ENCODE results near the gene CD300H. TPM values are rescaled to one million over a fixed set of nuclear protein-coding genes. Genes with fewer than 3 reads are reported as not detected.

CD300H gene
- total and polyA plus RNA-seq, 4 experiments from 2014 or later = not detected

DNA sequence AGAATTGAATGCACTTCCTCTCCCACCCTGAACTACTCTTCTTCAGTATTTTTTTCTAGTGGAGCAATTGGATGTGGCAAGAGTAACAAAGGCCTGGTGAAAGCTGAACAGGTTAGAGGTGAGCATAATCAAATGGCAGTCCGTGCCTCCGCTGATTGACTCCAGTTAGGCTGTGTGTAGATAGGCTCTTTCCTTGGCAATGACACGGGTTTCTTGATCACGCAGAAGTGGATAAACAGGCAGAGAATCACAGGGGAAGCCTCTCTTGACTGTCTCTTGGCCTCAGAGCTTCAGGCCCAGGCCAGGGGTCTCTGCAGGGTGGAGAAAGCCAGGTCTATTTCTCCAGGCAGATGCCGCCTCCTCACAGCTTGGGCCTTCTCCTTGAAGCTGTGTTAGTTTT is 40.2 kb downstream of the CD300H start:
- H3K4me1 ChIP-seq (ENCODE audit: insufficient read depth, low read length) = no peaks in the 10 kb centered on the region
- POLR2A ChIA-PET (ENCODE audit: partially characterized antibody) = no interaction called here
- CTCF ChIA-PET (ENCODE audit: partially characterized antibody) = interaction anchor here (1.4 kb wide), 1 partner anchor 158 kb away, joined by 5 read pairs; no protein-coding TSS in a partner anchor
- no peaks in the 10 kb centered on the region for H3K36me3 ChIP-seq (ENCODE audit: insufficient read depth, low read length)
- no peaks in the 10 kb centered on the region for H3K27me3 ChIP-seq (ENCODE audit: insufficient read depth, low read length)
- no peaks in the 10 kb centered on the region for H3K36me3 Mint-ChIP-seq
- intact Hi-C loops (cut with micrococcal nuclease) = no loop called here
- H3K4me3 Mint-ChIP-seq = no peak overlapping the region
- H3K27ac Mint-ChIP-seq = no peak overlapping the region
- H3K27ac ChIP-seq (ENCODE audit: low read depth, low read length) = no peak overlapping the region
- no peak overlapping the region for H3K4me3 ChIP-seq (ENCODE audit: low read length in 2 of 2)
- H3K9me3 Mint-ChIP-seq = peaks cover 0 to 5% (median 0%) of the 10 kb centered on the region in 8 donors
- peaks cover 32 to 41% of the 10 kb centered on the region in 2 donors for H3K27me3 Mint-ChIP-seq
- H3K9me3 ChIP-seq (ENCODE audit: control insufficient read depth in 1 of 2, low read length in 2 of 2) = no peaks in the 10 kb centered on the region
- DNase-seq = no peak
- no peaks in the 10 kb centered on the region for H3K4me1 Mint-ChIP-seq

DNA sequence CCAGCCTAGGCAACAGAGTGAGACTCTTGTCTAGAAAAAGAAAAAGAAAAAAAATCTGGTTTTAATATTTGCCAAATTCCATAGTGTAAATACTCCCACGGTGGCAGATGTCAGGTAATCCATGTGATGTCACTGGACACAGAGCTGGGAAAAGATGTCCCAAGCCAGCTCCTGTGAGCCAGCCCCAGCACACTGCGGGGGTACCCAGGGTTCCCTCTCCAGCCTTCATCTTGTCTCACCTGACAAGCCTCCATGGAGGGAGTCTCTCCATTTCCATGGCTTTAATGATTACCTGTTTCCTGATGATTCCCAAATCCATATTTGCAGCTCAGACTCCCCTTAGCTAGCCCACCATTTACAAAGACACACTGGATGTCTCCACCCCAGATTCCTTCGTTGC is 40.6 kb downstream of the CD300H start:
- peaks cover 35 to 40% of the 10 kb centered on the region in 2 donors for H3K27me3 Mint-ChIP-seq
- intact Hi-C loops (cut with micrococcal nuclease) = no loop called here
- ChIA-PET POLR2A (ENCODE audit: partially characterized antibody) (no interaction called here), CTCF (ENCODE audit: partially characterized antibody) (interaction anchor here (1.4 kb wide), 1 partner anchor 158 kb away, joined by 5 read pairs; no protein-coding TSS in a partner anchor)
- no peak for DNase-seq
- peaks cover 4% of the 10 kb centered on the region for H3K27me3 ChIP-seq (ENCODE audit: insufficient read depth, low read length)
- H3K9me3 Mint-ChIP-seq = peaks cover 0 to 5% (median 0%) of the 10 kb centered on the region in 8 donors
- H3K36me3 ChIP-seq (ENCODE audit: insufficient read depth, low read length) = no peaks in the 10 kb centered on the region
- no peak overlapping the region for H3K27ac Mint-ChIP-seq
- no peaks in the 10 kb centered on the region for H3K4me1 ChIP-seq (ENCODE audit: insufficient read depth, low read length)
- no peaks in the 10 kb centered on the region for H3K9me3 ChIP-seq (ENCODE audit: control insufficient read depth in 1 of 2, low read length in 2 of 2)
- H3K4me3 ChIP-seq (ENCODE audit: low read length in 2 of 2) = no peak overlapping the region
- no peak overlapping the region for H3K27ac ChIP-seq (ENCODE audit: low read depth, low read length)
- H3K4me1 Mint-ChIP-seq = no peaks in the 10 kb centered on the region
- no peak overlapping the region for H3K4me3 Mint-ChIP-seq
- no peaks in the 10 kb centered on the region for H3K36me3 Mint-ChIP-seq

DNA sequence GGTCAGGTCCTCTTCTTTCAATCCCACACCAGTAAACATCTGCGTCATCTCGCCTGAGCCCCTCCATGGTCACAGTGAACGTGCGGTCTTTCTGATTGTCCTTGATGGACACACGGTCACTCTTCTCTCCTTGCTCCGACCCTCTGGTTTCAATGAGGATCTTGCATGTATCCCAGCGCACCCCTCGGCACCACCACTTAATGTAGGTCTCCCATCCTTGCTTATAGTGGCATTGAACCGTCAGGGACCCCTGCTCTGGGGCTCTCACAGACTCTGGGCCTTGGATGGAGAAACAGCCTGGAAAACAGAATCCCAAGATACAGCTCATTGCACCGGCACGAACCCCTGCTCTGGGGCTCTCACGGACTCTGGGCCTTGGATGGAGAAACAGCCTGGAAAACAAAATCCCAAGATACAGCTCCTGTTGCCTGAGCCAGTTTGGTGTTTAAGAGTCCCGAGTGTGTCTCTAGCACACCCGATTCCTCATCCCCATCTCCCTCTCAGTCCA is 41.5 kb downstream of the CD300H start:
- Histone ChIP-seq H3K4me1 (ENCODE audit: insufficient read depth, low read length) (no peaks in the 10 kb centered on the region), H3K27me3 (ENCODE audit: insufficient read depth, low read length) (peaks cover 6% of the 10 kb centered on the region), H3K27ac (ENCODE audit: low read depth, low read length) (no peak overlapping the region), H3K36me3 (ENCODE audit: insufficient read depth, low read length) (no peaks in the 10 kb centered on the region), H3K4me3 (ENCODE audit: low read length in 2 of 2) (no peak overlapping the region), H3K9me3 (ENCODE audit: control insufficient read depth in 1 of 2, low read length in 2 of 2) (no peaks in the 10 kb centered on the region)
- Mint-ChIP-seq H3K36me3 (no peaks in the 10 kb centered on the region), H3K4me3 (no peak overlapping the region), H3K4me1 (peaks cover 0 to 3% (median under 1%) of the 10 kb centered on the region in 4 donors), H3K9me3 (peaks cover 0 to 5% (median 0%) of the 10 kb centered on the region in 8 donors), H3K27me3 (peaks cover 36 to 44% of the 10 kb centered on the region in 2 donors), H3K27ac (no peak overlapping the region)
- POLR2A ChIA-PET (ENCODE audit: partially characterized antibody) = no interaction called here
- no peak for DNase-seq
- intact Hi-C loops (cut with micrococcal nuclease) = no loop called here
- CTCF ChIA-PET (ENCODE audit: partially characterized antibody) = no interaction called here

DNA sequence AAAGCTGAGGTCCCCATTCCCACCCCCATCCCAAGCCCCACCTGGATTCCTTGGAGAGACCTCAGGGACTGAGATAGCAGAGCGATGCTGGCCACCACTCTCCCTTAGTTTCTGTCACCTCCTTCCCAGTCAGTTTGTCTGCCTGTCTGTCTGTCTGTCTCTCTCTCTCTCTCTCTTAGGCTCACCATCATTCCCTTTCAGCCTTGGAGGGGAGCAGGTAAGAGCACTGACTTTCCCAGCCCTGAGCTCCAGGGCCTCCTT is 41.9 kb downstream of the CD300H start:
- DNase-seq = no peak
- H3K4me3 ChIP-seq (ENCODE audit: low read length in 2 of 2) = no peak overlapping the region
- peaks cover 34 to 42% of the 10 kb centered on the region in 2 donors for H3K27me3 Mint-ChIP-seq

DNA sequence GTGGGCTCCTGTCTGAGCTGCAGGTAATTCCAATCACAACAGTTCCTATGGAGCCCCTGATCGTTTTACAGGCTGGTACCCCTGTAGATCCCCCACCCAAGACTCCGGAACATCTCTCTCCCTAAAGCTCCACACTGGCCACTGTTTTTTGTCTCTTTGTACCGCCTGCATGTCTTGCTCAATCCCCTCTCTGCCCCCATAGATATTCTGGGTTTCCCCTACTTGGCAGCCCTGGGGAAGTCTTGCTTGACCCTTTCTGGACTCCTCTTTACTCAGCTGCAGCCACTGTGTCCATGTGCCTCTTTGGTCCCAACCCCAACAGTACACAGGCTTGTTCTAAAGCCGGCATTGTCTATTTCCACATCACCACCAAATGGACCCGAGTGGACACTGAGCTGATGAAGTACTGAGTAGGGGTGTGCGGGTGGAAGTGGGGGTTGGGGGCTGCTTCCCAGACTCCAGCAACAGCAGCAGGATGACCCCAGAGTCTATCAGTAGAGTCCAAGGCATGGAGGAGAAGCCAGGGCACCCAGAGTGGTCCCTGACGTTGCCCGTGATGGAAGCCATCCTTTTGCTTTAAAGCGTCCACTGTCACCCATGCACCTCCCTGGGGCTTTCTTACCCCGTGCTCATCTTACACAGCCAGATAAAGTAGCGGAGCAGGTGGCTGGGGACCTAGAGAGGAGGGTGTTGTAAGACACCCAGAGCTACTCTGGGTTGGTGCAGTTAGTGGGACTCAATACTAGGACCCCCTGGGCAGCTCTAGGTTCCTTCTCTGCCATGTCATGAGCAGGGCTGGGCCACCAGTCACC is 42.5 kb downstream of the CD300H start:
- H3K27me3 Mint-ChIP-seq = peaks cover 32 to 41% of the 10 kb centered on the region in 2 donors
- peaks cover 0 to 4% (median 1%) of the 10 kb centered on the region in 4 donors for H3K4me1 Mint-ChIP-seq
- no peak for DNase-seq
- Histone ChIP-seq H3K4me1 (ENCODE audit: insufficient read depth, low read length) (no peaks in the 10 kb centered on the region), H3K36me3 (ENCODE audit: insufficient read depth, low read length) (no peaks in the 10 kb centered on the region), H3K27me3 (ENCODE audit: insufficient read depth, low read length) (peaks cover 6% of the 10 kb centered on the region), H3K4me3 (ENCODE audit: low read length in 2 of 2) (no peak overlapping the region), H3K27ac (ENCODE audit: low read depth, low read length) (no peak overlapping the region), H3K9me3 (ENCODE audit: control insufficient read depth in 1 of 2, low read length in 2 of 2) (no peaks in the 10 kb centered on the region)
- H3K36me3 Mint-ChIP-seq = no peaks in the 10 kb centered on the region
- H3K4me3 Mint-ChIP-seq = no peak overlapping the region
- ChIA-PET POLR2A (ENCODE audit: partially characterized antibody) (no interaction called here), CTCF (ENCODE audit: partially characterized antibody) (no interaction called here)
- intact Hi-C loops (cut with micrococcal nuclease) = no loop called here
- peaks cover 0 to 5% (median 0%) of the 10 kb centered on the region in 8 donors for H3K9me3 Mint-ChIP-seq
- H3K27ac Mint-ChIP-seq = no peak overlapping the region

More for the DNA sequence above, 41.9 kb downstream of the CD300H start:
- no peak overlapping the region for H3K27ac ChIP-seq (ENCODE audit: low read depth, low read length)
- H3K9me3 ChIP-seq (ENCODE audit: control insufficient read depth in 1 of 2, low read length in 2 of 2) = no peaks in the 10 kb centered on the region
- Mint-ChIP-seq H3K9me3 (peaks cover 0 to 5% (median 0%) of the 10 kb centered on the region in 8 donors), H3K4me1 (peaks cover 0 to 4% (median 1%) of the 10 kb centered on the region in 4 donors), H3K36me3 (no peaks in the 10 kb centered on the region), H3K27ac (no peak overlapping the region), H3K4me3 (no peak overlapping the region)
- intact Hi-C loops (cut with micrococcal nuclease) = no loop called here
- ChIA-PET CTCF (ENCODE audit: partially characterized antibody) (no interaction called here), POLR2A (ENCODE audit: partially characterized antibody) (no interaction called here)
- peaks cover 6% of the 10 kb centered on the region for H3K27me3 ChIP-seq (ENCODE audit: insufficient read depth, low read length)
- no peaks in the 10 kb centered on the region for H3K36me3 ChIP-seq (ENCODE audit: insufficient read depth, low read length)
- no peaks in the 10 kb centered on the region for H3K4me1 ChIP-seq (ENCODE audit: insufficient read depth, low read length)

DNA sequence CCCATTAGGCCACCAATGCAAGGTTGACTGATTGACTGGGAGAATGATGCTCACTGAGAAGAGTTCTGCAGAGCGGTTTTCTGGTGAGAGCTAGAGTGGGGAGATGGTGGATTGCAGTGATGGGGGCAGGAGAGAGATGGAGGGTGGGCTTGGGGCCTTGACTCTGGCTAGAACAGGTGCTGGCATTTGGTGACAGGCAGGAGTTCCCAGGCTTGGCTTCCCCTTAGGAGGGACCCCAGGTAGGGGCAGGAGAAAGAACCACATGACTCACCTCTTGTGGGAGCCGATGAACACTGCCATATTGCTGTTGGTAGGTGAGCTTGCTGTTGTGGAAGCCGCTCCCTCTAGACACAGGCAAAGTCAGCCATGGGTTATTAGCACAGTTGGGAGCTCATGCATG is 44.0 kb downstream of the CD300H start:
- no peak for DNase-seq
- peaks cover 34 to 46% of the 10 kb centered on the region in 2 donors for H3K27me3 Mint-ChIP-seq

DNA sequence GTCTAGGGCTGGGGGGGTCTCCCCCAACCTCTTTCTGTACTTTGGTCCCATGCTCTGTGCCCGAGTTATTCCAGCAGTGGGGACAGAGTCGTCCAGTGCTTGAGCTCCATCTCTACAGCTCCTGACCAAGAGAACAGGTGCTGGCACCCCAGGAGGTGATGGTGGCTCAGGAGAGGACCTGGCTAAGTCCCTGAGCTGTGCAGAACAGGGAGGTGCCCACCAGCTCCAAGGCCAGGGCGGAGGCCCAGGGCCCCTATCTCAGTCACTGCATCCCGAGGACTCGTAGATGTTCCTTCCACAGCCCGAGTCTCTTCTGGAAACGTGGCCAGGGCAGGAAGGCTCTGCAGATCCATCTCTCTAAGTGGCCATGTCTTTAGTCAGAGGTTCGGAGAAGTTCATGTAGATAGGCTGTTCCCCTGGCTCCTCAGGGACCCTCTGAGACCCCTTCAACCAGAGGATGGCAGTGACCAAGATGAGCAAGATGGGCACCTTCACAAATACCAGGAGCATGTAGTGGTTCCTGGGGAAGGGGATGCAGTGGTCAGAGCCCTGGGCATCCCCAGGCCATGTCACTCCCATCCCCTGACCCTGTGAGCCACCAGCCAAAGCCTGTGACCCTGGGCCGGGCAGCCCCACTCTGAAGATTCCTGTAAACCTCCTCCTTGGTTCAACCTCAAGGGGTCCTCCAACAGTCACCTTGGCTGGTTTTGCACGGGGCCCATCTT is 44.8 kb downstream of the CD300H start:
- no peaks in the 10 kb centered on the region for H3K36me3 ChIP-seq (ENCODE audit: insufficient read depth, low read length)
- peaks cover 2 to 11% (median 6%) of the 10 kb centered on the region in 8 donors for H3K9me3 Mint-ChIP-seq
- ChIA-PET CTCF (ENCODE audit: partially characterized antibody) (interaction anchor here (0.9 to 1.5 kb wide), 3 partner anchors 9 to 153 kb away, joined by 3 read pairs; partner anchors contain the start of gene CD300LB), POLR2A (ENCODE audit: partially characterized antibody) (no interaction called here)
- no peak overlapping the region for H3K4me3 ChIP-seq (ENCODE audit: low read length in 2 of 2)
- no peaks in the 10 kb centered on the region for H3K36me3 Mint-ChIP-seq
- H3K4me1 ChIP-seq (ENCODE audit: insufficient read depth, low read length) = no peaks in the 10 kb centered on the region
- H3K27me3 ChIP-seq (ENCODE audit: insufficient read depth, low read length) = peaks cover 6% of the 10 kb centered on the region
- intact Hi-C loops (cut with micrococcal nuclease) = no loop called here
- peaks cover 0 to 4% (median 1%) of the 10 kb centered on the region in 4 donors for H3K4me1 Mint-ChIP-seq
- DNase-seq = no peak
- H3K27me3 Mint-ChIP-seq = peaks cover 34 to 43% of the 10 kb centered on the region in 2 donors
- no peak overlapping the region for H3K4me3 Mint-ChIP-seq
- no peak overlapping the region for H3K27ac ChIP-seq (ENCODE audit: low read depth, low read length)
- no peak overlapping the region for H3K27ac Mint-ChIP-seq
- no peaks in the 10 kb centered on the region for H3K9me3 ChIP-seq (ENCODE audit: control insufficient read depth in 1 of 2, low read length in 2 of 2)

More for the DNA sequence above, 44.0 kb downstream of the CD300H start:
- no peaks in the 10 kb centered on the region for H3K9me3 ChIP-seq (ENCODE audit: control insufficient read depth in 1 of 2, low read length in 2 of 2)
- Mint-ChIP-seq H3K9me3 (peaks cover under 1 to 7% (median 4%) of the 10 kb centered on the region in 8 donors), H3K4me3 (no peak overlapping the region), H3K36me3 (no peaks in the 10 kb centered on the region), H3K27ac (no peak overlapping the region), H3K4me1 (peaks cover 0 to 4% (median 1%) of the 10 kb centered on the region in 4 donors)
- no peak overlapping the region for H3K4me3 ChIP-seq (ENCODE audit: low read length in 2 of 2)
- H3K27ac ChIP-seq (ENCODE audit: low read depth, low read length) = no peak overlapping the region
- H3K36me3 ChIP-seq (ENCODE audit: insufficient read depth, low read length) = no peaks in the 10 kb centered on the region
- POLR2A ChIA-PET (ENCODE audit: partially characterized antibody) = no interaction called here
- CTCF ChIA-PET (ENCODE audit: partially characterized antibody) = interaction anchor here (1.5 kb wide), 1 partner anchor 8 kb away, joined by 3 read pairs; the partner anchor contains the start of gene CD300LB
- peaks cover 6% of the 10 kb centered on the region for H3K27me3 ChIP-seq (ENCODE audit: insufficient read depth, low read length)
- H3K4me1 ChIP-seq (ENCODE audit: insufficient read depth, low read length) = no peaks in the 10 kb centered on the region
- intact Hi-C loops (cut with micrococcal nuclease) = no loop called here

All from CD4-positive, alpha-beta memory T cell (primary cell).